HEK293 (cell line): ENCODE measurements around the gene PPIL6.

Experiments used
- CTCF ChIA-PET: fragments of 350-600 bp; formaldehyde crosslinking; extraction: SDS; loops from one replicate; lab custom pipeline; 2021; ENCODE audit warnings: antibody characterized with exemption; lab: Yijun Ruan, JAX
- POLR2A ChIA-PET: fragments of 300-600 bp; formaldehyde crosslinking; extraction: SDS; loops from one replicate; lab custom pipeline; 2020; ENCODE audit warnings: antibody characterized with exemption, inconsistent platforms; lab: Yijun Ruan, JAX
- H3K27ac ChIP-seq: fragments of 200-500 bp; sonication (Bioruptor generic); 2 replicates; pipeline ENCODE4 v1.5.1; 2014; ENCODE audit warnings: low read depth, low read length, control low read depth, inconsistent platforms; ENCODE audit errors: extremely low read depth
- H3K36me3 ChIP-seq, 2 experiments: fragments of 200-500 bp in 1 of 2; sonication (Bioruptor generic) in 1 of 2; 1 replicate in 1 of 2; 2 replicates in 1 of 2; pipeline ENCODE4 v1.5.1; 2014 to 2017; ENCODE audit warnings: inconsistent platforms in 2 of 2, low read length in 2 of 2; ENCODE audit not compliant: control insufficient read depth in 2 of 2, insufficient read depth in 1 of 2
- H3K4me1 ChIP-seq: fragments of 200-500 bp; sonication (Bioruptor generic); 2 replicates; pipeline ENCODE4 v1.5.1; 2014; ENCODE audit warnings: mild to moderate bottlenecking, low read length, inconsistent platforms; ENCODE audit not compliant: control insufficient read depth, insufficient read depth
- H3K4me3 ChIP-seq: 2 replicates; pipeline ENCODE4 v1.5.1; 2011; ENCODE audit warnings: low read depth, mild to moderate bottlenecking, control low read depth, low read length, moderate library complexity
- H3K9me3 ChIP-seq: fragments of 200-500 bp; sonication (Bioruptor generic); 2 replicates; pipeline ENCODE4 v1.5.1; 2014; ENCODE audit warnings: low read depth, low read length, inconsistent platforms; ENCODE audit not compliant: control insufficient read depth, insufficient read depth
- GLI2 ChIP-seq: fragments of 450-650 bp; formaldehyde crosslinking; IDR thresholded peaks from 2 replicates; pipeline ENCODE4; 2017; ENCODE audit warnings: missing biosample characterization, missing genetic modification characterization, low read depth, borderline replicate concordance
- HOXC10 ChIP-seq: sonication (generic); formaldehyde crosslinking; IDR thresholded peaks from 2 replicates; pipeline ENCODE4 v1.8.1; 2023; ENCODE audit warnings: mild to moderate bottlenecking, missing genetic modification reagents
- KLF16 ChIP-seq: fragments of 450-650 bp; formaldehyde crosslinking; IDR thresholded peaks from 2 replicates; pipeline ENCODE4 v1.5.1; 2017; ENCODE audit warnings: missing biosample characterization, missing genetic modification characterization
- PRDM6 ChIP-seq: fragments of 450-650 bp; formaldehyde crosslinking; IDR thresholded peaks from 2 replicates; pipeline ENCODE4 v1.5.1; 2017; ENCODE audit warnings: missing biosample characterization, missing genetic modification characterization
- REPIN1 ChIP-seq: fragments of 450-650 bp; formaldehyde crosslinking; IDR thresholded peaks from 2 replicates; pipeline ENCODE4 v1.5.1; 2017; ENCODE audit warnings: missing biosample characterization, missing genetic modification characterization, low read depth
- TCF7L2 ChIP-seq: IDR thresholded peaks from 2 replicates; pipeline ENCODE4 v1.6.1; 2011; ENCODE audit warnings: low read depth, mild to moderate bottlenecking, inconsistent platforms, low read length, moderate library complexity, borderline replicate concordance
- ZBTB20 ChIP-seq: fragments of 450-650 bp; formaldehyde crosslinking; IDR thresholded peaks from 2 replicates; pipeline ENCODE4 v1.5.1; 2016; ENCODE audit warnings: missing biosample characterization, missing genetic modification characterization
- ZBTB21 ChIP-seq: fragments of 450-650 bp; formaldehyde crosslinking; IDR thresholded peaks from 2 replicates; pipeline ENCODE4 v1.5.1; 2017; ENCODE audit warnings: missing biosample characterization, missing genetic modification characterization
- ZNF121 ChIP-seq: fragments of 450-650 bp; formaldehyde crosslinking; IDR thresholded peaks from 2 replicates; pipeline ENCODE4 v1.5.1; 2016; ENCODE audit warnings: missing biosample characterization, missing genetic modification characterization
- ZNF274 ChIP-seq, 2 experiments: fragments of 200-500 bp in 1 of 2; fragments of 450-650 bp in 1 of 2; sonication (Bioruptor generic) in 1 of 2; formaldehyde crosslinking in 1 of 2; IDR thresholded peaks; 2 replicates each; pipeline versions ENCODE4 v1.5.1 to v1.6.1; 2014 to 2016; ENCODE audit warnings: borderline replicate concordance in 1 of 2, inconsistent platforms in 1 of 2, low read length in 1 of 2, missing biosample characterization in 1 of 2, missing genetic modification characterization in 1 of 2
- ZNF311 ChIP-seq: fragments of 450-650 bp; formaldehyde crosslinking; IDR thresholded peaks from 2 replicates; pipeline ENCODE4 v1.5.1; 2017; ENCODE audit warnings: missing biosample characterization, missing genetic modification characterization, borderline replicate concordance
- ZNF362 ChIP-seq: fragments of 450-650 bp; formaldehyde crosslinking; IDR thresholded peaks from 2 replicates; pipeline ENCODE4 v1.5.1; 2016; ENCODE audit warnings: missing biosample characterization, missing genetic modification characterization
- ZNF529 ChIP-seq: fragments of 450-650 bp; formaldehyde crosslinking; IDR thresholded peaks from 2 replicates; pipeline ENCODE4 v1.5.1; 2017; ENCODE audit warnings: missing genetic modification characterization, missing biosample characterization; ENCODE audit not compliant: insufficient replicate concordance
- ZNF580 ChIP-seq: fragments of 450-650 bp; formaldehyde crosslinking; IDR thresholded peaks from 2 replicates; pipeline ENCODE4 v1.5.1; 2016; ENCODE audit warnings: missing biosample characterization, missing genetic modification characterization
- ZNF596 ChIP-seq: fragments of 450-650 bp; IDR thresholded peaks from 2 replicates; pipeline ENCODE4 v1.5.0; 2018; ENCODE audit warnings: missing biosample characterization, mild to moderate bottlenecking, missing genetic modification characterization, moderate library complexity
- ZNF645 ChIP-seq: fragments of 450-650 bp; formaldehyde crosslinking; IDR thresholded peaks from 2 replicates; pipeline ENCODE4; 2016; ENCODE audit warnings: missing biosample characterization, missing genetic modification characterization
- ZNF768 ChIP-seq: fragments of 450-650 bp; formaldehyde crosslinking; IDR thresholded peaks from 2 replicates; pipeline ENCODE4 v1.5.1; 2018; ENCODE audit warnings: missing biosample characterization, mild to moderate bottlenecking, missing genetic modification characterization
- ZSCAN23 ChIP-seq: fragments of 450-650 bp; formaldehyde crosslinking; IDR thresholded peaks from 2 replicates; pipeline ENCODE4 v1.5.1; 2016; ENCODE audit warnings: missing biosample characterization, missing genetic modification characterization
- TF ChIP-seq, protein P1 (sequence below): fragments of 450-650 bp; formaldehyde crosslinking; IDR thresholded peaks from 2 replicates; pipeline ENCODE4 v1.5.1; 2016; ENCODE audit warnings: missing biosample characterization, missing genetic modification characterization

Gene PPIL6

GRCh38 chr6:109460161-109460829 is 19.9 kb upstream of the PPIL6 start:
- Histone ChIP-seq H3K27ac (no peak overlapping the region), H3K4me3 (no peak overlapping the region), H3K9me3 (no peaks in the 10 kb centered on the region), H3K36me3 (peaks cover 25 to 47% of the 10 kb centered on the region in 2 experiments), H3K4me1 (no peaks in the 10 kb centered on the region)
- ChIA-PET CTCF (interaction anchor here (0.5 to 1.1 kb wide), 3 partner anchors 18 to 177 kb away, joined by 3 to 6 read pairs (median 4); no protein-coding TSS in a partner anchor), POLR2A (interaction anchor here (0.6 to 1.2 kb wide), 5 partner anchors 10 to 283 kb away, joined by 3 to 5 read pairs (median 4); partner anchors contain the start of genes PPIL6 and SMPD2)
- TF ChIP-seq ZNF580 (tag by site-specific recombination) (no peak), ZNF645 (no peak), ZNF362 (tag by site-specific recombination) (0 out of 2 replicates have a peak, but pooled peaks have one; percentile 32), ZNF311 (tag by site-specific recombination) (no peak), PRDM6 (tag by site-specific recombination) (peak; percentile 42; the same call in 1 of the 2 replicates), ZNF121 (tag by site-specific recombination) (no peak), REPIN1 (tag by site-specific recombination) (no peak), ZNF768 (tag by site-specific recombination) (no peak), ZSCAN23 (tag by site-specific recombination) (no peak), TCF7L2 (no peak)

DNA sequence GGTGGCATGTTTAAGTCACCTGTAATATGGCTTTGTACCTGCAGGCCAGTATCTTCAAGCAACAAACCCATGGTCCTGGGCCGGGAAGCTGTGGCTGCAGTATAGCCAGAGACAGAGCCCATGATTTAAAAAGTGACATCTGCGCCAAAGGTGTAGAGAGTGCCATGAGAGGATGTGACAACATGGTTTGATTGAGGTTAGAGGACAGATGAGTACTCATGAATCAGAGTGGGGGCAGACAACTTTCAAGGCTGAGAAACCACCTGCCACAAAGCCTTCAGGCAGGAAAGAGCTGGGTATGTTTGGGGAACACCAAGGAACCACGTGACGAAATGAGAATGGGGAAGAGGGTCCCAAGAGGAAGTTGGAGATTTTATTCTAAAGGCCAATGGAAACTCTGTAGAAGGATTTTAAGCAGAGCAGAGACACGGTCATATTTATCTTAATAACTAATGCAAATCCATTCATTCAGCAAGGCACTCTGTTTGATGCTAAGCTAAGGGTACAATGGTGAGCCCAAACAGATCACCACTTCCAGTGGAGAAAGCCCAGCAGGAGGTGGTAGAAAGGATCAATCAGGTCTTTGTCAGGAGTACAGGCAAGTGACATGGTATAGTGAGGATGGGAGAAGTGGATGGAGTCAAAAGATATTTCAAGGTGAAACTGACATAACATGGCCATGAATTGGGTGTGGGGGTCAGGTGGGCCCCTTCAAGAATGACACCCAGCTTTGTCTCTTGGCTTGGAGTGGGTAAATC is 18.5 kb upstream of the PPIL6 start:
- H3K4me1 ChIP-seq, result no peaks in the 10 kb centered on the region
- POLR2A ChIA-PET, result interaction anchor here (0.6 kb wide), 1 partner anchor 20 kb away, joined by 3 read pairs; no protein-coding TSS in a partner anchor
- H3K4me3 ChIP-seq, result no peak overlapping the region

More for the DNA sequence above, 18.5 kb upstream of the PPIL6 start:
- Histone ChIP-seq H3K9me3 (no peaks in the 10 kb centered on the region), H3K36me3 (peaks cover 13 to 33% of the 10 kb centered on the region in 2 experiments), H3K27ac (no peak overlapping the region)
- TF ChIP-seq ZBTB21 (tag by site-specific recombination), result no peak
- TF ChIP-seq KLF16 (tag by site-specific recombination), result no peak
- TF ChIP-seq ZNF596 (tag by site-specific recombination), result no peak
- TF ChIP-seq ZNF274 (IDR thresholded peaks at IDR 0.05; ENCODE audit: low read length), result no peak
- no peak for TF ChIP-seq ZNF274 (tag by site-specific recombination; IDR thresholded peaks at IDR 0.05; ENCODE audit: borderline replicate concordance)
- TF ChIP-seq, protein P1, sequence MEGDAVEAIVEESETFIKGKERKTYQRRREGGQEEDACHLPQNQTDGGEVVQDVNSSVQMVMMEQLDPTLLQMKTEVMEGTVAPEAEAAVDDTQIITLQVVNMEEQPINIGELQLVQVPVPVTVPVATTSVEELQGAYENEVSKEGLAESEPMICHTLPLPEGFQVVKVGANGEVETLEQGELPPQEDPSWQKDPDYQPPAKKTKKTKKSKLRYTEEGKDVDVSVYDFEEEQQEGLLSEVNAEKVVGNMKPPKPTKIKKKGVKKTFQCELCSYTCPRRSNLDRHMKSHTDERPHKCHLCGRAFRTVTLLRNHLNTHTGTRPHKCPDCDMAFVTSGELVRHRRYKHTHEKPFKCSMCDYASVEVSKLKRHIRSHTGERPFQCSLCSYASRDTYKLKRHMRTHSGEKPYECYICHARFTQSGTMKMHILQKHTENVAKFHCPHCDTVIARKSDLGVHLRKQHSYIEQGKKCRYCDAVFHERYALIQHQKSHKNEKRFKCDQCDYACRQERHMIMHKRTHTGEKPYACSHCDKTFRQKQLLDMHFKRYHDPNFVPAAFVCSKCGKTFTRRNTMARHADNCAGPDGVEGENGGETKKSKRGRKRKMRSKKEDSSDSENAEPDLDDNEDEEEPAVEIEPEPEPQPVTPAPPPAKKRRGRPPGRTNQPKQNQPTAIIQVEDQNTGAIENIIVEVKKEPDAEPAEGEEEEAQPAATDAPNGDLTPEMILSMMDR (tag by site-specific recombination), result no peak
- TF ChIP-seq GLI2 (tag by site-specific recombination), result no peak
- no peak for TF ChIP-seq HOXC10
- TF ChIP-seq ZBTB20 (tag by site-specific recombination), result peak; percentile 41; the same call in 1 of the 2 replicates
- no peak for TF ChIP-seq ZNF529
- CTCF ChIA-PET, result interaction anchor here (0.6 kb wide), 1 partner anchor 932 kb away, joined by 4 read pairs; no protein-coding TSS in a partner anchor
